HG02759 (cell line): ENCODE measurements around the gene AGAP1.

Source experiments
- ATAC-seq: cut with Tn5 transposase; IDR thresholded peaks from one replicate; pipeline ENCODE4 v1.9.1; 2021; ENCODE audit warnings: mild to moderate bottlenecking, moderate library complexity; ENCODE audit not compliant: unreplicated experiment

The AGAP1 gene

GRCh38 chr2:236102971-236103370 is 609.1 kb downstream of the AGAP1 start:
- no peak for ATAC-seq

DNA sequence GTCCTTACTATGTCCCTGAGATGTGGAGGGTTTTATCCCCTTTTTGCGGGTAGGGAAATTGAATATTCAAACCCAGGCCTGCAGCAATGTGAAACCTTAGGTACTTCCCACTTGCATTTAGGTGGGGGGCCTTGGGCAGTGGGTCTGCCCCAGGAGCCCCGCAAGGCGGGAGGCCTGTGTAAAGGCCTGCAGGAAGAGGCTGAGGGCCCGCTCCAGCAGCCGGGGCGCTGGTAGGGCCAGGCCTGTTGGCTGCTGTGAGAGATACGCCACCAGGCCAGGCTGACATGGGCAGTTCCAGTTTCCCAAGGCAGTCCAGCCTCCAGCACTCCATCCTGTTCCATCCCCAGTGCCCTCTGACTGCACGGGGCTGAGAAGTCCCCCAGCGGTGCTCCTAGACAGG is 610.1 kb downstream of the AGAP1 start:
- ATAC-seq = no peak

GRCh38 chr2:236105955-236106607 is 612.2 kb downstream of the AGAP1 start:
- ATAC-seq = no peak

DNA sequence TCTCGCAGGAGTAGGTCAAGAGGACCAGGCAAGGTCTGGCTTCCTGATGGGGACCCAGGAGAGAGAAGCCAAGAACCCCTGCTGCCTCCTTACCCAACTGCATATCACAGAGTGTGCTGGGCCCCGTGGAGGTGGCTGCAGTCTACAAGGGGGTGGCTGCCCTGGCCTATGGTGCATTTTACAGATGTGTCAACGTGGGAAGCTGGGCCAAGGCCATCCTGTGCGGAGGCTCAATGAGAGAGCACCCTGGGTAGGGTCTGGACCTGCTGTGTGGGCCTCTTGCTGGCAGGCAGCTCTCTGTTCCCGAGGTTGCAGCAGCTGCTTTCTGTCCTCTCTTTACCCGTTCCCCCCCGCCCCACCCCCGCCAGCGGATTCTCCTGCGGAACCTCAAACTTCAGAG is 612.9 kb downstream of the AGAP1 start:
- ATAC-seq = no peak

GRCh38 chr2:236107536-236107935 is 613.7 kb downstream of the AGAP1 start:
- ATAC-seq = no peak

- no peak for ATAC-seq
Observed at GRCh38 chr2:236107942-236108625, 614.2 kb downstream of the AGAP1 start.

DNA sequence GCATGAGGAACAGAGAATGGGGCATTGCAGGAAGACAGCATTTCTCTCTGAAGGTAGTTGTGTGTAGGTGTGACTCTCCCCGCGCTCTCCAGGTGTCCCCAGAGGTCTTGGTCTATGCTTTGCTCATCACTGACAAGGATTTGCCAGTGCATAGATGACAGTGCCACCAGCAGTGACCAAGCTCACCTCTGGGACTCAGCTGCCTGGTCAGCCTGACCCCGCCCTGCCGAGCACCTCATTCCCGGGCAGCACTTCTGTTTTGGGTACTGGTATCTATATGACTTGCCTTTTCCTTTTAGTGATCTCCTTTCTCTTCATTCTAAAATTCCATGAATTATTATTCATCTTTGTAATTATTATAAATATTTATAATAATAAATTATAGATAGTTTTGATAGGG is 615.2 kb downstream of the AGAP1 start:
- no peak for ATAC-seq

- no peak for ATAC-seq
Observed at GRCh38 chr2:236109473-236109872, 615.6 kb downstream of the AGAP1 start.

DNA sequence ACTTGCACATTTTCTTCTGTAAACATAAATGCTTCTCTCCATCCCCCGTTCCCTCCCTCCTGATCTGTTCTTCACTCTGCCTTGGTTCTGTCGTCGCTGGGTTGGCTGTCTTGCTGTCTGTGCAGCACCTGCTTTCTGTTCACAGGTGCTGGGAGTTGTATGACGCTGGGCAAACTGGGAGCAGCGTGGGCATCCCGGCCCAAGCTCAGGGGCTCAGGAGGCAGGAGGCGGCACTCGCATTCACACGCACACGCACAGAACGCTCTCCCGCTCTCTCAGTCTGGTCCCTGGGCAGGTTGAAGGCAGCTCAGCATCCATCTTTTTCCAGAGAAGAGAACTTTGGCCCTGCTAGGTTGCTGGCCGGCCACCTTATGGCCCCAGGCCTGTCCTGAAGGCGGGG is 618.6 kb downstream of the AGAP1 start:
- no peak for ATAC-seq

DNA sequence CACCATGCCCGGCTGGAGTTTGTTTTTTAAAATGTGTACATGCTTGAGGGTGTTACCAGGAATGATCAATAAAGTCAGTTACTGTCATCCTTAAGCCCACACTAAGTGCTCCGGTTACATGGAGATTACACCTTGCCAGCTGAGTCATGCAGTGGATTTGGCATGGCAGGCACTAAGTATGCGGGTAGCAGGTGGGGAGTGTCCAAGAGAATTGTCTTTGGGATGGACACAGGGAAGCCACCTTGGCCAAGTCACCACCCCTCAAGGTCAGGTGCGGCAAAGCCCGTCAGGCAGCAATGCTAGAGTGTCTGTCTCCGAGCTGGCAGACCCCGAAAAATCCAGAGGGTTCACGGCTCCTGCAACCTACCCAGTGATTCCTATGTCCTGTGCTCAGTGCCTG is 619.6 kb downstream of the AGAP1 start:
- no peak for ATAC-seq

- ATAC-seq = no peak
Observed at GRCh38 chr2:236113948-236114347, 620.1 kb downstream of the AGAP1 start.

DNA sequence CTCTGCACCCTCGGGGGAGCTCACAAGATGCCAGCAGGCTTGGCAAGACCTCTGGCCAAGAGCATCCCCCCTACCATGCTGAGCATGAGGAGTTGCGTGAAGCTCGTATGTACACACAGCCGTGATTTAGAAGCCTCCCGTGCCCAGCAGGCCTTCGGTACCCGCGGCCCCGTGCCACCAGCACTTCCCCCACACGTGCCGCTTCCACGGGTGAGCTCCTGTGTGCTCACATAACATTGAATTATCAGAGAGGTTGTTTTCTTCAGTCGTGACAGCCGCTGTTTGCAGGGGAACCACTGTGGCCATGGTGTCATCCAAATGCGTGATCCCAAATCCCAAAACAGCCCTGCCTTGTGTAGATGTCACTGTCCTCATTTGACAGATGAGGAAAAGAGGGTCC is 621.1 kb downstream of the AGAP1 start:
- no peak for ATAC-seq

GRCh38 chr2:236117401-236117800 is 623.6 kb downstream of the AGAP1 start:
- no peak for ATAC-seq

DNA sequence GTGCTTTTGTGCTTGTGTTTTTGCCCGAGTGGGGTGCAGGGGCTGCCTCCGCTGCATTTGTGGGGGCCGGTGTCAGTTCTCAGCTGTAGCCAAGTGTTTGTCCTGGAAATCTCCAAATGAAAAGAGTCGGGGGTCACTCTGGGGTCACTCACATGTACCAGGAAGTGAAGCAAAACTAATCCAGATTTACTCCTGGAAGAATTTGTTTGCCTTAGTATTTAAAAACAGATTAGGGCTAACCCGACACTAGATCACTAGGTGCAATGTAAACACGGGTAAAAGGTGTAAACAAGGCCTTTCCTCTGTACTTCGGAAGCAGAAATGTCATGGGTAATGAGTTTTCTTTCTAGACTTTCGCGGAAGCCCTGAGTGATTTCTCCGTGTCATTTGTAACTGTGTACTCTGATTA is 624.0 kb downstream of the AGAP1 start:
- ATAC-seq = no peak

- no peak for ATAC-seq
Observed at GRCh38 chr2:236119003-236119402, 625.2 kb downstream of the AGAP1 start.

- no peak for ATAC-seq
Observed at GRCh38 chr2:236119476-236119875, 625.6 kb downstream of the AGAP1 start.

- ATAC-seq = no peak
Observed at GRCh38 chr2:236120141-236120601, 626.3 kb downstream of the AGAP1 start.

- ATAC-seq = no peak
Observed at GRCh38 chr2:236120829-236121228, 627.0 kb downstream of the AGAP1 start.

- no peak for ATAC-seq
Observed at GRCh38 chr2:236121546-236121945, 627.7 kb downstream of the AGAP1 start.

GRCh38 chr2:236122236-236122635 is 628.4 kb downstream of the AGAP1 start:
- ATAC-seq = no peak

DNA sequence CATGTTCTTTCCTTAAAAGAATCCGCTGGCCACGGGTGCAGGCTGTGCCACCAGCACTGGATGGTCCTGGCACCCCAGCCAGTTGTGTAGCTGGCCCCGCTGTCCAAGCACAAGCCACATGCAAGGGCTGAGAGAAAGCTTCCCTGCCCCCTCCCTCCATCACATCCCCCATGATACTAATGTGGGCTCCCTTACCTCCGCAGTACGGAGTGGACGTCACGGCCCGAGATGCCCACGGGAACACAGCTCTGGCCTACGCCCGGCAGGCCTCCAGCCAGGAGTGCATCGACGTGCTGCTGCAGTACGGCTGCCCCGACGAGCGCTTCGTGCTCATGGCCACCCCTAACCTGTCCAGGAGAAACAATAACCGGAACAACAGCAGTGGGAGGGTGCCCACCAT is 629.9 kb downstream of the AGAP1 start:
- no peak for ATAC-seq

DNA sequence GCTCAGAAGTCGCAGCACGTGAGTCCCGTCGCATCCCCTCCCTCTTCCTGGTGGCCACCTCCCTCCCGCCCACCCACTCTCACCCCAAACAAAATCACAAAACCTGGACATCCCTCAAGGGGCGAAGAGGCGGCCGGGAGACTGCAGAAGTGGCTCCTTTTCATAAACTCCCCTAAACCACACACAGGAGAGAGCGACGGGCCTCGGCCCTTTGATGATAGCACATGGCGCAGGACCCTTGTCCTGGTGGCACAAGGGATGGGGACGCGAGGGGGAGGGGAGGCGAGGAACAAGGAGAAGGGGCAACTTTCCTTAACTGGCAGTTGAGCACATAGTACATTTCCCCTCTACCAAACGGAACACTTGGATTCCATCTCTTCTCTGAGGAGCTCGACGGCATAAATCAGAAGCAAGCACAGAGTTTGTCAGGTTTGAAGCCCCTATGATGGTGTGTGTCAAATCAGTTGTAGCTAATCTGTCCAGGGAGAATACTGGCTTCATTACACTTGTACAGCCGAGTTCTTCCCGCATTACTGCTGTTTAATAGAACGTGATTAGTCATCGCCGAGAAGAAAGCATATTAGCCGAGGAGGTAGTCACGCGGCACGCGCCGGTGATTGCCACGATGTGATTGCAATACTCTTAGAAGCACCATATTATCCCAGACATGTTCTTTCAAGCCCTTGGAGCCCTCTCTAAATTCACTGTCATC is 630.5 kb downstream of the AGAP1 start:
- no peak for ATAC-seq
